GM10847 (cell line): ENCODE measurements around the gene FILIP1L.
A peak's percentile ranks its signal among the peaks of the same experiment; 100 is the strongest.

Source experiments
- POLR2A ChIP-seq: IDR thresholded peaks from 2 replicates; pipeline ENCODE4 v1.6.1; 2011; ENCODE audit not compliant: insufficient read length; ENCODE audit errors: extremely low read depth

FILIP1L gene

GRCh38 chr3:99883693-99884092 is 230.6 kb downstream of the FILIP1L start:
- TF ChIP-seq POLR2A, result no peak

- no peak for TF ChIP-seq POLR2A
Observed at GRCh38 chr3:99883138-99883461, 231.2 kb downstream of the FILIP1L start.

GRCh38 chr3:99882436-99883137 is 231.7 kb downstream of the FILIP1L start:
- TF ChIP-seq POLR2A, result no peak

- no peak for TF ChIP-seq POLR2A
Observed at GRCh38 chr3:99881121-99881524, 233.2 kb downstream of the FILIP1L start.

- no peak for TF ChIP-seq POLR2A
Observed at GRCh38 chr3:99879275-99879674, 235.0 kb downstream of the FILIP1L start.

- TF ChIP-seq POLR2A, result no peak
Observed at GRCh38 chr3:99878005-99878404, 236.3 kb downstream of the FILIP1L start.

- TF ChIP-seq POLR2A, result no peak
Observed at GRCh38 chr3:99877031-99877579, 237.2 kb downstream of the FILIP1L start.

DNA sequence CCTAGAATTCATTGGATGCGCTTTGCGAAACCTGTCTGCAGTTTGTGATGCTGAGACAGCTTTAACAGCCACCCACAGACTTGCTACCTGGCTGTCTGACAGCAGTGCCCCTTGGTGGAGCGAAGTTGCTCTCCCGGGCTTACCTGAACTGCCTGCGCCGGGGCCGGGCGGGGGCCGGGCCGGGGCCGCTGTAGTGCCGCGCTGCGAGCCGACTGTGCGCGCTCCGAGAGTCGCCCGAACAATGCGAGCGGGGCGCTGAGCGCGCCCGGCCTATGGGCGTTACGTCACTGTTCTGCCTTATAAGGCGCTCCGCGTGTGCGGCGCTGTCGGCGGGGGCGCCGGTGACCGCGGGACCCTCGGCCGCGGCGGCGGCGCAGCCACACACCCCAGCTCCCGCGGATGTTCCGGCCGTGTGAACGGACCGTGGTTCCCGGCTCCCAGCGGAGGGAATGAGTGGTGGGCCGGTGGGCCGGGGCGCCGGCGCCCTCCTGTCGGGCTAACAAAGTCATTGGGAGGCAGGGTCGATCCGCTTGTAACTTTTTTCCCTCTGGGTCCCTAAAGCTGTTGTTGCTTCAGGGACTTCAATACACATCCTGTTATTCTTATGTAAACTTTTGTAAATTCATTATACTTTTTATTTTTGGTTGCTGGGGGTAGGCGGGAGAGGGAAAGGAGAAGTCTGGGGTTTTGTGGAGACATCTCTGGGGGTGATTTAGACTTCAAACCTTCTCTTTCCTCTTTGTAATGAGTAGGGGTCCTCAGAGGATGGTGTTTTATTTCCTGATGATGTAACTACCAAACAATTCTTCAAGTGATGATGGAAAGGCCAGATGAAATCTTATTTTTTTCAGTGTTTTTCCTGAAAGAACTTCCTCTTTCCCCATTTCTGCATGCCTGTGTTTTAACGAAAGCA is 238.1 kb downstream of the FILIP1L start:
- peak; percentile 46 for TF ChIP-seq POLR2A

DNA sequence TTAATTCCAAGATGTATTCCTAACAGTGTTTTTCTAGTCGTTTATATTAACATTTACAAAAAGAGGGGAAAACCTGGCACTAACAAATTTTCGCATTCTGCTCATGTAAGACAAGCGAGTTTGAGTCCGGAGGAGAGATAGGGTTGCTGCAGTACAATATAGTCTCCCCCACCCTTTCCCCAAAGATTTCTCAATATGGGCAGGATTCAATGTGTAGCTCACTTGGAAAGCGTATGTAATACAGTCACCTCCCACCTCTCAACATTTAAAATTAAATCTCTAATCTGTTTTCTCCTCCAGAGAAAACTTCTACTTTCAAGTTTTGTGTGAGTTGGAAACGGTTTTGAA is 238.7 kb downstream of the FILIP1L start:
- no peak for TF ChIP-seq POLR2A

DNA sequence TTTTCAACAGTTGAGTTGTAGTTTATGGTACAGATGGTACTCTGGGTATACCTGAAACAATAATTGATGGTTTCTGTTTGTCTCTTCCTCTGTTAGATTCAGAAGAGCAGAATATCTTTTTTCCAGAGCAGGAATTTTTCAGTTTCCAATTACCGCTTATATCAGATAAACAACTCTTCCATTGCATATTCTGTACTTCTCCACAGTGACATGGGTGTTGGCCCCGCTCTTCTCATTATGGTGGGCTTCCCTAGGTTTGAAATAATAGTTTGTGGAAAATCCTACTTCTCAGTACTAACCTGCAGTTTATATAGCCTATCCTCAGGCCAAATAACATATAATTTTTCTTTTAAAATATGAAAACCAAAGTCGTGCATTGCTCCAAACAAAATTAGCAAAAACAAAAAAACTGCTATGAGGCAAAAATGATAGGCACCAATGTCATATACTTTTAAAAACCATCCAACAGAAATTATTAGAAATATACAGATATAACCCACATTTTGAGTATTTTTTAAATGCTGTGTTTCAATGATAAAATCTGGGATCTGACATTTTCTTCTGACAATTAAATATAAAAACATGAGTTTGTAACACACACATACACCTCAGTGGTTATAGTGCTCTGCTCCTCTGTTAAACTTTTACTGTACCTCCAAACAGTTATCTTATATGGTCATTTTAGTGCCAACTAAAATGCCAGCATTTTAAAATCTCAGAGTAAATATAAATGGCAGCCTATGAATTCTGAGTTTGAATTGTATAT is 239.9 kb downstream of the FILIP1L start:
- no peak for TF ChIP-seq POLR2A

DNA sequence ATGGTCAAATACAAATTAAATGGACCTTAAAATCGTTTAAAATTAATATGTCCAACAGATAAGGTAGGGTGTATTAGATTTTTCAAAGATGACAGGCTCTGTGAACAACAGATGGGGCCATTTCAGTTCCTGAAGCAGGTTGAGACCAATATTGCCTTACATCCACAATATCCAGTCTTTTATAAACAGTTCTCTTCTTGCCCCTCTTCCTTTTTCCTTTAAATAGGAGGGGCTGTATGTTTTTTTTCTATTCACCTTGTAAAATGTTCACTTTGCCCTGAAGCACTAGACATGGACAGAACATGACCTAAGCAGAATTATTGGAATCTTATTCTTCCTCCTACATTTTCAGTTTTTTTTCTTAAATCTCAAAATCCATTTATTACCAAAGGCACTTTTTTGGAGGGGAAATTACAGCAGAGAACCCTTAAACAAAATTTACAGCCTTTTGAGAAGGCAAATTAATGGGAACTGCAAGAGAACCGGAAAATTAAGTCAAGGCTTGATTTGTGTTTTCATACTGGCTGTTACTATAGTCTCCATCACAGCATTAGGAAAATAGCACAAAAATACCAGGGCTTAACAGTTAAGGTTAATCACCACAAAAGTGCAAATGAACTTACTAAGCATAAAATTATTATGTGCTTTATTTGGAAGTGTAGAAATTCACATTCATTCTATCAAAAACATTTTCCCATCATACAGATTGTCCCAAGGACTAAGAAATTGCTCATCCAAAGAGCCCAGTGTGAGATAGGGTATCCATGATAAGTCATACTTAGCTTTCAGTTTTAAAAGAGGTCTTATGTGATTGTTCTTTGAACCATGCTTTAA is 240.8 kb downstream of the FILIP1L start:
- TF ChIP-seq POLR2A, result no peak

- no peak for TF ChIP-seq POLR2A
Observed at GRCh38 chr3:99872923-99873254, 241.4 kb downstream of the FILIP1L start.

DNA sequence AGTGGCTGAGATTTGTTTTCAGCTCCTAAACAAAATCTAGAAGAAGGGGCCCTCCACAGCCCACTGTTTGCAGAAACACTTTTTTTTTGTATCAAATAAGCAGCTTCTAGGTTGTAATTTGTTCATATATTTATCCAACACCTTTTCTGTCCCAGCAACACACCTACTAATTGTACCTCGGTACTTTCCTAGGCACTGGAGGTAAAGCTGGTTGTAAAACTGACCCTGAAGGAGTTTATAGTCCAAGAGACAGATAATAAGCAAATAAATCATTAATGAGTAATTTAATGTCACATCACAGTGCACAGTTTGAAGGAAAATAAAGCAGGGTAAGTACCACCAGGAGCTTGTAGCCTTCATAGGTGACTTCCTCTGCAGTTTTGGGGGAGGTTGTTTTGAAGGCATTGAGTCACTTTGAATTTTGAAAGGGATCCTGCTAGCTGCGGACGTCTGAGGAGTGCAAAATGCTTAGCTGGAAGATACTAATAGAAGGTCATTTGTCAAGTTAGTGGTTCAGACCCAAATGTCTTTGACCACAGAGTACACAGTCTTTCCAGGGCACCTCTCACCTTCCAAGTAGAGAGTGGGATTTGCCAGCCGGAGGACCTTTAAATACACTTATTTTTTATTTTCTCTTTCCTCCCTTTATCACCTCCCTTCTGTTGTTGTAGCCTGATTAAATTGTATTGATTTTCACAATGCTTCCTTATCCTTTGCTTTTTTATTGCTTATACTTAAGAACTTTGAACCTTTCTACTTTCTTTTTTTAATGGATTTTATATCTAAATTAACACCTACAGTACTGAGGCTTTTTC is 242.9 kb downstream of the FILIP1L start:
- no peak for TF ChIP-seq POLR2A

- TF ChIP-seq POLR2A, result no peak
Observed at GRCh38 chr3:99870712-99871111, 243.6 kb downstream of the FILIP1L start.
